MCF 10A (cell line): ENCODE measurements around the gene CDK2AP2. TPM values are rescaled to one million over a fixed set of nuclear protein-coding genes. Genes with fewer than 3 reads are reported as not detected.

Source experiments
- BruUV-seq: library from RNA; stranded (reverse); fragments of 400-500 nt; replicated peaks from 2 replicates; lab custom pipeline; 2021; lab: Mats Ljungman, UMichigan
- CTCF ChIA-PET: fragments of 300-600 bp; sonication (Branson Sonifier 250); formaldehyde crosslinking; extraction: SDS; loops from one replicate; lab custom pipeline; 2021; ENCODE audit warnings: antibody characterized with exemption, inconsistent platforms; lab: Yijun Ruan, JAX
- POLR2A ChIA-PET: fragments of 300-600, 350-650 bp; sonication (Branson Sonifier 250); formaldehyde crosslinking; extraction: SDS; loops from one replicate; lab custom pipeline; 2020; ENCODE audit warnings: antibody characterized with exemption, inconsistent platforms; lab: Yijun Ruan, JAX
- DNase-seq: peaks from one replicate; pipeline ENCODE4 v3.0.0-alpha.2; 2018; ENCODE audit not compliant: unreplicated experiment
- H3K27ac Mint-ChIP-seq: one replicate; pipeline ENCODE4 v1.8.0; 2022; ENCODE audit warnings: mild to moderate bottlenecking, low read depth, mixed read lengths; ENCODE audit not compliant: unreplicated experiment
- H3K27me3 Mint-ChIP-seq: one replicate; pipeline ENCODE4 v1.8.0; 2022; ENCODE audit warnings: mixed read lengths; ENCODE audit not compliant: insufficient read depth, unreplicated experiment
- H3K36me3 Mint-ChIP-seq: one replicate; pipeline ENCODE4 v1.8.0; 2022; ENCODE audit warnings: mild to moderate bottlenecking, moderate library complexity, mixed read lengths; ENCODE audit not compliant: insufficient read depth, unreplicated experiment
- H3K4me1 Mint-ChIP-seq: one replicate; pipeline ENCODE4 v1.8.0; 2022; ENCODE audit warnings: mixed read lengths; ENCODE audit not compliant: insufficient read depth, unreplicated experiment
- H3K4me3 Mint-ChIP-seq: one replicate; pipeline ENCODE4 v1.8.0; 2022; ENCODE audit warnings: mild to moderate bottlenecking, moderate library complexity, mixed read lengths; ENCODE audit not compliant: unreplicated experiment
- H3K9me3 Mint-ChIP-seq: one replicate; pipeline ENCODE4 v1.8.0; 2022; ENCODE audit warnings: mixed read lengths; ENCODE audit not compliant: unreplicated experiment
- CTCF ChIP-seq: fragments of 200-600 bp; IDR thresholded peaks from one replicate; pipeline ENCODE4 v1.8.0; 2022; ENCODE audit warnings: antibody characterized with exemption, mild to moderate bottlenecking; ENCODE audit not compliant: unreplicated experiment
- intact Hi-C: fragments of 100-400 bp; cut with micrococcal nuclease; formaldehyde crosslinking; loops from 2 replicates; pipeline ENCODE4 v1.14.1; 2022
- total RNA-seq: library from RNA; stranded (reverse); gene quantifications from 2 replicates; pipeline ENCODE4 v1.2.3, GENCODE V29; 2022

The CDK2AP2 gene
- total RNA-seq, 1 experiment from 2014 or later: 93.7 TPM

- CTCF ChIA-PET: no interaction called here
- Mint-ChIP-seq H3K9me3 (peaks cover 5% of the 10 kb centered on the region), H3K4me1 (no peaks in the 10 kb centered on the region), H3K27ac (no peak overlapping the region), H3K4me3 (no peak overlapping the region), H3K27me3 (peaks cover 11% of the 10 kb centered on the region), H3K36me3 (no peaks in the 10 kb centered on the region)
- BruUV-seq: no TSS peak
- POLR2A ChIA-PET: no interaction called here
- no peak for TF ChIP-seq CTCF
- DNase-seq: no peak
- intact Hi-C loops: no loop called here
Observed at GRCh38 chr11:67522338-67522737, 14.4 kb upstream of the CDK2AP2 start.

GRCh38 chr11:67521924-67522323 is 14.0 kb upstream of the CDK2AP2 start:
- CTCF ChIA-PET: no interaction called here
- Mint-ChIP-seq H3K4me1 (no peaks in the 10 kb centered on the region), H3K36me3 (no peaks in the 10 kb centered on the region), H3K4me3 (no peak overlapping the region), H3K27ac (no peak overlapping the region), H3K9me3 (peaks cover under 1% of the 10 kb centered on the region), H3K27me3 (peaks cover 11% of the 10 kb centered on the region)
- POLR2A ChIA-PET: interaction anchor here (1.2 kb wide), 1 partner anchor 16 kb away, joined by 3 read pairs; the partner anchor contains the start of gene PITPNM1
- TF ChIP-seq CTCF: no peak
- DNase-seq: no peak
- intact Hi-C loops: no loop called here
- no TSS peak for BruUV-seq

- intact Hi-C loops: no loop called here
- ChIA-PET CTCF (interaction anchor here (0.6 to 0.7 kb wide), 2 partner anchors 22 to 51 kb away, joined by 3 read pairs; no protein-coding TSS in a partner anchor), POLR2A (interaction anchor here (1.2 kb wide), 1 partner anchor 16 kb away, joined by 3 read pairs; the partner anchor contains the start of gene PITPNM1)
- no peak for DNase-seq
- no peak for TF ChIP-seq CTCF
- no peak overlapping the region for H3K4me3 Mint-ChIP-seq
- BruUV-seq: no TSS peak
- peaks cover 11% of the 10 kb centered on the region for H3K27me3 Mint-ChIP-seq
- no peaks in the 10 kb centered on the region for H3K4me1 Mint-ChIP-seq
- H3K9me3 Mint-ChIP-seq: no peaks in the 10 kb centered on the region
- no peak overlapping the region for H3K27ac Mint-ChIP-seq
- no peaks in the 10 kb centered on the region for H3K36me3 Mint-ChIP-seq
Observed at GRCh38 chr11:67520856-67521824, 13.2 kb upstream of the CDK2AP2 start.

GRCh38 chr11:67519726-67520125 is 11.8 kb upstream of the CDK2AP2 start:
- Mint-ChIP-seq H3K4me3 (no peak overlapping the region), H3K4me1 (no peaks in the 10 kb centered on the region), H3K27ac (no peak overlapping the region), H3K27me3 (peaks cover 8% of the 10 kb centered on the region), H3K36me3 (no peaks in the 10 kb centered on the region), H3K9me3 (no peaks in the 10 kb centered on the region)
- TF ChIP-seq CTCF: no peak
- ChIA-PET CTCF (interaction anchor here (0.6 kb wide), 1 partner anchor 53 kb away, joined by 3 read pairs; no protein-coding TSS in a partner anchor), POLR2A (no interaction called here)
- DNase-seq: no peak
- intact Hi-C loops: no loop called here
- no TSS peak for BruUV-seq
